HG02678 (cell line): ENCODE data around the gene FSCN2.

Experiments
- ATAC-seq: cut with Tn5 transposase; IDR thresholded peaks from one replicate; pipeline ENCODE4 v1.9.1; 2021; ENCODE audit warnings: mild to moderate bottlenecking, moderate library complexity; ENCODE audit not compliant: unreplicated experiment

FSCN2 gene

GRCh38 chr17:81552244-81553017 is 24.3 kb downstream of the FSCN2 start, which contains the start of gene FAAP100:
Gene FAAP100, minus strand, starts transcription at chr17:81552353. Its CDS starts 23 bp downstream, at chr17:81552330.
- ATAC-seq, result peak; percentile 41

- peak; percentile 44 for ATAC-seq
Measured at GRCh38 chr17:81553018-81553615, 24.9 kb downstream of the FSCN2 start.

GRCh38 chr17:81553616-81554181 is 25.5 kb downstream of the FSCN2 start:
- no peak for ATAC-seq

- ATAC-seq, result no peak
Measured at GRCh38 chr17:81556175-81556691, 28.1 kb downstream of the FSCN2 start.

- no peak for ATAC-seq
Measured at GRCh38 chr17:81556863-81557262, 28.7 kb downstream of the FSCN2 start.

GRCh38 chr17:81557276-81558114 is 29.3 kb downstream of the FSCN2 start:
- ATAC-seq, result no peak

- ATAC-seq, result no peak
Measured at GRCh38 chr17:81558115-81558468, 29.9 kb downstream of the FSCN2 start.

- ATAC-seq, result no peak
Measured at GRCh38 chr17:81558941-81559806, 31.0 kb downstream of the FSCN2 start.

GRCh38 chr17:81561494-81561885 is 33.3 kb downstream of the FSCN2 start:
- ATAC-seq, result no peak

GRCh38 chr17:81563861-81564586 is 35.8 kb downstream of the FSCN2 start:
- ATAC-seq, result no peak

GRCh38 chr17:81564778-81565177 is 36.6 kb downstream of the FSCN2 start:
- no peak for ATAC-seq

- ATAC-seq, result no peak
Measured at GRCh38 chr17:81565231-81565630, 37.1 kb downstream of the FSCN2 start.

- ATAC-seq, result no peak
Measured at GRCh38 chr17:81566461-81567126, 38.4 kb downstream of the FSCN2 start.

- no peak for ATAC-seq
Measured at GRCh38 chr17:81567191-81567590, 39.0 kb downstream of the FSCN2 start.

GRCh38 chr17:81568416-81568815 is 40.2 kb downstream of the FSCN2 start:
- ATAC-seq, result no peak

GRCh38 chr17:81569986-81570514 is 41.9 kb downstream of the FSCN2 start:
- ATAC-seq, result no peak

- no peak for ATAC-seq
Measured at GRCh38 chr17:81570964-81571363, 42.8 kb downstream of the FSCN2 start.

- ATAC-seq, result no peak
Measured at GRCh38 chr17:81572563-81573168, 44.5 kb downstream of the FSCN2 start.
